ENCODE measurements around the gene TNRC18. TPM values are rescaled to one million over a fixed set of nuclear protein-coding genes. Genes with fewer than 3 reads are reported as not detected.

TNRC18 gene
- total and polyA plus RNA-seq, 2 donors (not counting 3 experiments of a cell fraction or from before 2014, with no cell fraction given) = 14.8 to 64.6 TPM

- Histone ChIP-seq H2AFZ (ENCODE audit: low read depth, low read length) (no peak overlapping the region), H3K36me3 (ENCODE audit: control insufficient read depth in 2 of 2, extremely low read depth in 1 of 2, insufficient read depth in 2 of 2, low read length in 2 of 2) (no peaks in the 10 kb centered on the region), H3K9ac (replicated peaks; ENCODE audit: extremely low read depth, insufficient read depth, low read length) (no peak overlapping the region), H3K4me3 (replicated peaks in 1 of 3; ENCODE audit: insufficient read depth in 1 of 3, low read depth in 1 of 3, low read length in 3 of 3) (no peak overlapping the region), H3K27me3 (ENCODE audit: control insufficient read depth in 2 of 2, insufficient read depth in 2 of 2, low read length in 2 of 2) (no peaks in the 10 kb centered on the region), H3K9me3 (replicated peaks; ENCODE audit: control insufficient read depth, insufficient read depth, low read length) (no peaks in the 10 kb centered on the region), H3K4me2 (ENCODE audit: insufficient read depth, low read length) (no peak overlapping the region), H3K79me2 (ENCODE audit: control insufficient read depth, insufficient read depth, low read length) (no peaks in the 10 kb centered on the region), H3K27ac (ENCODE audit: insufficient read depth, low read depth, low read length) (no peak overlapping the region), H3K4me1 (ENCODE audit: control insufficient read depth, extremely low read depth, insufficient read depth, low read length) (no peaks in the 10 kb centered on the region), H3K9me1 (replicated peaks; ENCODE audit: control insufficient read depth, extremely low read depth, insufficient read depth, low read length) (no peaks in the 10 kb centered on the region), H4K20me1 (replicated peaks; ENCODE audit: control insufficient read depth, extremely low read depth, insufficient read depth, low read length) (no peaks in the 10 kb centered on the region)
- CTCF ChIA-PET = interaction anchor here (0.6 to 3.4 kb wide), 20 partner anchors 12 to 363 kb away, joined by 3 to 69 read pairs (median 4); partner anchors contain the start of gene TNRC18
- FAIRE-seq = no peak
- dilution Hi-C loops (cut with MboI; ENCODE audit: extremely low pct_ligation_motif_present, low sequenced_read_pairs) (no loop called here), intact Hi-C loops (cut with micrococcal nuclease) (no loop called here)
- POLR2A ChIA-PET = no interaction called here
- no peak for DNase-seq (ENCODE audit: low read depth, low spot score)
- no peak for TF ChIP-seq EZH2 (IDR thresholded peaks at IDR 0.05; ENCODE audit: borderline replicate concordance, low read depth, low read length, severe bottlenecking)
- TF ChIP-seq FOS (IDR thresholded peaks at IDR 0.05; ENCODE audit: borderline replicate concordance, insufficient read depth, low read length) = no peak
- no peak for TF ChIP-seq POLR2AphosphoS5 (IDR thresholded peaks at IDR 0.05; ENCODE audit: insufficient read depth, low read depth, low read length)
- TF ChIP-seq MAX (IDR thresholded peaks at IDR 0.05; ENCODE audit: insufficient read depth, insufficient read length) = no peak
- TF ChIP-seq JUN (IDR thresholded peaks at IDR 0.05; ENCODE audit: borderline replicate concordance, insufficient read depth, insufficient read length, low read depth) = no peak
- no peak for TF ChIP-seq MYC (IDR thresholded peaks at IDR 0.05; ENCODE audit: low read depth, low read length)
- no peak for TF ChIP-seq GATA2 (IDR thresholded peaks at IDR 0.05; ENCODE audit: insufficient read depth, insufficient read length, low read depth, low read length)
- TF ChIP-seq CTCF (IDR thresholded peaks at IDR 0.05; ENCODE audit: extremely low read depth in 1 of 2, insufficient read depth in 1 of 2, low read depth in 1 of 2, low read length in 2 of 2) = no peak
- TF ChIP-seq POLR2A (IDR thresholded peaks at IDR 0.05; ENCODE audit: low read depth, low read length) = no peak
- no TSS peak for BruUV-seq (replicated peaks)
These were observed 27.8 kb upstream of the TNRC18 start for GRCh38 chr7:5451391-5451790.
